NCI-H526 treated with DMSO at 0.1 percent for 48 hours (cell line): ENCODE measurements around the gene SLC2A1.

Source experiments
- DNase-seq: peaks from one replicate; lab custom pipeline; 2025; lab: John Stamatoyannopoulos, UW

SLC2A1 gene

GRCh38 chr1:42958488-42959319, at the start of gene SLC2A1:
Gene SLC2A1, minus strand, starts transcription at chr1:42958868. Its CDS starts 217 bp downstream, at chr1:42958651.
- peak; percentile 91 for DNase-seq

- peak; percentile 61 for DNase-seq
Measured at GRCh38 chr1:43007377-43008114, 48.9 kb upstream of the SLC2A1 start.

- no peak for DNase-seq
Measured at GRCh38 chr1:43005460-43006361, 47.0 kb upstream of the SLC2A1 start.

DNA sequence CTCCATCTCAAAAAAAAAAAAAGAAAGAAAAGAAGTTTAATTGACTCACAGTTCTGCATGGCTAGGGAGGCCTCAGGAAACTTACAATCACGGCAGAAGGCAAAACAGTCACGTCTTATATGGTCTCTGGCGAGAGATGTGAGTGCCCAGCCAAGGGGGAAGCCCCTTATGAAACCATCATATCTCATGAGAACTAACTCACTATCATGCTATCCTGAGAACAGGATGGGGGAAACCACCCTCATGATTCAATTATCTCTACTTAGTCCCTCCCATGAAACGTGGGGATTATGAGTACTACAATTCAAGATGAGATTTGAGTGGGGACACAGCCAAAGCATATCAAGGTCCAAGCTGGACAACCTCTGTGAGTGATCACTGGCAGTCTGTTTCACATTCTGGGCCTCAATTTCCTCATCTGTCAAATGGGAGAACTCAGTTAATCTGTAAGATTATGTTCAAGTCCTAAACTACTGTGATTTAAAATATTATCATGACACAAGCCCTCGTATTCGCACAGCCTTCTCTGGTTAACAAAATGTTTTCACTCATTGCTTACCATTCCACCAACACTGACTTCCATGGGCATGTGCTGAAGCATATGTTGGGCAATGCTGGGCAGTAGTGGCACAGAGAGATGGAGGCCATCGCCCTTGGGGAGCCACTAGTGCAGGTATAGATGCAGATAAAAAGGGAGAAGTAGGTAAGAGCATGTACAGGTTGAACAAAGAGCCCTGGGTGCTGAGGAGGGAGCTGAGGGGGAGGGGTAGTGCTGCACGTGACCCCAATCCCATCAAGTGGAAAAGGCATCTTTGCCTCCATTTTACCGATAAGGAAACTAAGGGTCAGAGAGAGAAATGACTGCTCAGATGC, 46.2 kb upstream of the SLC2A1 start:
- no peak for DNase-seq

DNA sequence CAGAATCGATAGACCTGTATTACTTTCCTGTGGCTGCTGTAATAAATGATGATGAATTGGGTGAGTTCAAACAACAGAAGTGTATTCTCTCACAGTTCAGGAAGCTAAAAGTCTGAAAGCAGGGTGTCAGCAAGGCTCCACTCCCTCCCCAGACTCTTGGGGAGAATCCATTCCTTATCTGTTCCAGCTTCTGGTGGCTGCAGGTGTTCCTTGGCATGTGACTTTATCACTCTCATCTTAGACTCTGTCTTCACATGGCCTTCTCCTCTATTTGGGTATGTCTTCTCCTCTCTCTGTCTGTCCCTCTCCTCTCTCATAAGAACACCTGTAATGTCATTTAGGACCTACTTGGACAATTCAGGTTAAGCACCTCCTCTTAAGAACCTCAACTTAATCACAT, 44.1 kb upstream of the SLC2A1 start:
- DNase-seq: no peak

GRCh38 chr1:43002116-43002515, 43.4 kb upstream of the SLC2A1 start:
- no peak for DNase-seq

- no peak for DNase-seq
Measured at GRCh38 chr1:43001434-43001833, 42.8 kb upstream of the SLC2A1 start.

DNA sequence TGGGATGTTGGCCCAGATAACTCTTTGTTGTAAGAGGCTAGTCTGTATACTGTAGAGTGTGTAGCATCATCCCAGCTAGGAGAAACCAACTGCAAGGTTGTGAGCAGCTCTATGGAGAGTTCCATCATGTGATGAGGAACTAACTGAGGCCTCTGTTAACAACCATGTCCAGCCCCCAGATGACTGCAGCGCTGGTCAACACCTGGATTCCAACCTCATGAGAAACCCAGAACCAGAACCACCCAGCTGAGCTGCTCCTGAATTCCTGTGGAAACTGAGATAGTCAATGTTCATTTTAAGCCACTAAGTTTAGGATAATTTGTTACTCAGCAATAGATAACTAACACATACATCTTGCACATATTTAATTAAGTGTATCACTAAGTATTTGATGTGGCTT, 41.6 kb upstream of the SLC2A1 start:
- no peak for DNase-seq

GRCh38 chr1:42999308-42999707, 40.6 kb upstream of the SLC2A1 start:
- DNase-seq: no peak

DNA sequence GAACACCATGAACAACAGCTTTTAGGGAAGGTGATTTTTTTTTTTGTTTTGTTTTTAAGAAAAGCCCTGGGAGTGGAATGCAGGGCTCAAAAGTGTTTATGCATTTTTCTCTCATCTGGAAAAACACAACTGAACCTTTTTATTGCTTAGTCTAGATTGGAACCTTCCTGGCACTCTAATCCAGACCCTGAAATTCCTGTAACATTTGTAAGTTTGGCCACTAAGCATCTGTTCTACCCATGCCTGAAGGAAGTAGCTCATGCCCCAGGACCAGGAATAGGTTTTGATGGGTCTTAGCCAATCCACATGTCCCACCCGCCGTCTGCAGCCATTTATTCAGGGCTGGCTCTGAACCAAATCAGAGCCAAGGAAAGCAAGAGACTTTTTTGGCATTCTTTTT, 39.7 kb upstream of the SLC2A1 start:
- DNase-seq: no peak

- no peak for DNase-seq
Measured at GRCh38 chr1:42996384-42996970, 37.8 kb upstream of the SLC2A1 start.

DNA sequence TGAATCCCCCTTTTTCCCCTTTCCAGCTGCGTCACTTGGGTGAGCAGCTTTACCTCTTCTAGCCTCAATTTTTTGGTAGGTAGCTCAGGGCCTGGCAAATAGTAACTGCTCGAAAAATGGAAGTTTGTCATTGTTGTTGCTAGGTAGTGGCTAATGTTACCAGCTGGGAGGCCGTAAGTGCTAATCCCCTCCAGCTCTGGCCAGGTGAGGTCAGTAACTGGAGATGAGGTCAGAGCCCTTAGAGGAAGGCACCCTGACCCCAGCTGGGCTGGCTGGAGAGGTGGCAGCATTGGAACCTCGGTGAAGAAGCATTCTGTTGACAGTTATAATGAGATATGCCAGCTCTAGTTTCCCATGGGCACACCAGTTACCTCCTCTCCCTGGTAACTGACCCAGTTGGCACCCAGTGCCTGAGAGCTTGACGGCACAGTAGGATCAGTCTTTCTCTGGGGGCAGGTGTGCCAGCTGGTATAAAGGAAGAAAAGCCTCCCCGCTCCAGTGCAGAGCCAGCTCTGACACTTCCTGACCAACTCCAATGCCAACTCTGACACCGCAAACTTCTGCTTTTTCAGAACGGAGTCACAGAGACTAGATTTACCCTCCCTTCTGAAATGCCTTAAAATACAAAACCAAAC, 35.0 kb upstream of the SLC2A1 start:
- no peak for DNase-seq

- no peak for DNase-seq
Measured at GRCh38 chr1:42992054-42992571, 33.4 kb upstream of the SLC2A1 start.

DNA sequence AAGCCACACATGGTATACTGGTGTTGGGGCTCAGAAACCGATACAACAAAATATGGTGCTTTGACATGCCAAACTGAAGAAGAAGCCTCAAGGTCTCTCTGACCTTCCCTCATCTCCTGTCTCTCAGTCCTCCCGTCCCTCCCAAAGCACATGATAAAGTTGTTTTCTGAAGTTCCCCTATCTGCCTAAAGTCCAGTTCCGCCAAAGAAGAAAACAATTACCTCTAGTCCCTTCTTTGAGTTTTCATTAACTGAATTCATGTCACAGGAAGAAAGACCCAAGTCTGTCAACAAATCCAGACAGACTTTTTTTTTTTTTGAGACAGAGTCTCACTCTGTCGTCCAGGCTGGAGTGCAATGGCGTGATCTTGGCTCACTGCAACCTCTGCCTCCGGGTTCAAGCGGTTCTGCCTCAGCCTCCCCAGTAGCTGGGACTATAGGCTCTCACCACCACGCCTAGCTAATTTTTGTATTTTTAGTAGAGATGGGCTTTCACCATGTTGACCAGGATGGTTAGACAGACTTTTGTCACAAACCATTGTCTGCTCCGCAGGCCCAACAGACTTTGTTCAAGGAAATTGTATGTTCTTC, 32.2 kb upstream of the SLC2A1 start:
- no peak for DNase-seq

- no peak for DNase-seq
Measured at GRCh38 chr1:42983693-42984092, 25.0 kb upstream of the SLC2A1 start.

DNA sequence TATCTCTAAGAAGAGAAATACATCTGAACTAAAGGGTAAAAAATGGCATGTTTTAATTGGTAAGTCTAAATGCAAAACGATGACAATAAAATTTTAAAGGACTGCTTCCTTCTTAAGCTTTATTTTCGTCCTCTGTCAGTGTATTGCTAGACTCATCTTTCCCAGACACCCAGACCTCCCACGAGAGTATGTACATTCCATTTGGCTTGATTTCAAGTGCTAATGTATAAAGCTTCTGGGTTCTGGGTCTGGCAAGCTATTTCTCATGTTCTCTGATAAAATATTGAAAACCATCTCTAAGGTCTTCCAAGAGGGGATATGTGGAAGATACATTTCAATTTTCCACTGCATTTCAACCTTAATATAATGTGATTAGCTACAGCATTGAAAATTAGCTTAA, 24.6 kb upstream of the SLC2A1 start:
- DNase-seq: no peak

DNA sequence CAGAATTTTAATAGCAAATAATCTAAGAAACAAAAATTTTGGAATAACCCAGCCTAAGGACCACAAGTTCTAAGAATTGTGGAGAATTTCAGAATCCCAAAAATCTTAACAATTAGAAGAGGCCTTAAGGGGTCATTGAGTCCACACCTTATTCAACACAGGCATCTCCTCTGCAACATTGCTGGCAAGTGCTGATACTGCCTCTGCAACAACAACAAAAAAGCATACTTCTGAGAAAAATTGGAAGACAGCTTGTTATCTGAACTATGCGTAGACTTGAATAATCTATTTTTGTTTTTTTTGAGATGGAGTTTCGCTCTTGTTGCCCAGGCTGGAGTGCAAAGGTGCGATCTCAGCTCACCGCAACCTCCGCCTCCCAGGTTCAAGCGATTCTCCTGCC, 24.0 kb upstream of the SLC2A1 start:
- DNase-seq: no peak

DNA sequence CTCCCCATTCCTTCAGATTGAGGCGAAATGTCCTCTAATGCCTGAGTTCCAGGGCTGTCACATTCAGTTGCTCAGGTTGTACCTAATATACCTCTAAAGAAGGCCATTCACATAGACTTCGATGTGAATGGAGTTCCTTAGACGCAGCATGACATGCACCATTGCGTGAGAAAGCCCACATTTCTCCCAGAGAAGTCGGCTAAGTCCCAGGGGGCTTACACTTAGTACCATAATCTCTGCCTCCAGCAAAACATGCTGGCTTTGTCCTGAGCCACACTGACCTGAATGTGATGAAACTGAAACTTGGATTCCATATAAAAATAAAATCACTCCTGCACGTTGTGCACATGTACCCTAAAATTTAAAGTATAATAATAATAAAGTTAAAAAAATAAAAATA, 23.2 kb upstream of the SLC2A1 start:
- no peak for DNase-seq

- DNase-seq: no peak
Measured at GRCh38 chr1:42981255-42981805, 22.7 kb upstream of the SLC2A1 start.
